Upper lobe of right lung (tissue), 1 donor: Measurements from ENCODE around the gene GRWD1. TPM values are rescaled to one million over a fixed set of nuclear protein-coding genes. Genes with fewer than 3 reads are reported as not detected.
A peak's percentile ranks its signal among the peaks of the same experiment; 100 is the strongest.

Source experiments
- ATAC-seq: fragments of 200-7000 bp; cut with Tn5 transposase; one replicate; pipeline ENCODE4 v1.9.1; 2020; ENCODE audit warnings: mild to moderate bottlenecking, moderate library complexity
- DNase-seq: peaks from one replicate; pipeline ENCODE4 v3.0.0-alpha.2; 2020
- H3K27ac ChIP-seq: fragments of 200-600 bp; one replicate; pipeline ENCODE4 v1.8.0; 2022
- H3K27me3 ChIP-seq: fragments of 200-600 bp; one replicate; pipeline ENCODE4 v1.8.0; 2022; ENCODE audit warnings: mild to moderate bottlenecking
- H3K36me3 ChIP-seq: fragments of 200-600 bp; one replicate; pipeline ENCODE4 v1.8.0; 2022
- H3K4me1 ChIP-seq: fragments of 200-600 bp; one replicate; pipeline ENCODE4 v1.8.0; 2022
- H3K4me3 ChIP-seq: fragments of 200-600 bp; one replicate; pipeline ENCODE4 v1.8.0; 2022; ENCODE audit warnings: mild to moderate bottlenecking
- H3K9me3 ChIP-seq: fragments of 200-600 bp; one replicate; pipeline ENCODE4 v1.8.0; 2022
- CTCF ChIP-seq: fragments of 200-600 bp; IDR thresholded peaks from one replicate; pipeline ENCODE4 v1.8.0; 2022; ENCODE audit warnings: antibody characterized with exemption
- intact Hi-C: fragments of 100-400 bp; cut with DNase I; formaldehyde crosslinking; loops from one replicate; pipeline ENCODE4 v1.11.0; 2022
- total RNA-seq: library from RNA; stranded (reverse); fragmentation: NEBNext Ultra II Directional; extraction: Animal tissue kit (Norgen Biotek cat#: 25700); gene quantifications from one replicate; pipeline ENCODE4 v1.2.1, GENCODE V29; 2021
- donor health status: DM: no; HTN: yes; CAD: no; lungs with severe emphysema.

Gene GRWD1
- total RNA-seq, 1 donor from 2014 or later, result 27.1 TPM

- no peak overlapping the region for H3K4me3 ChIP-seq
- ATAC-seq (peak; percentile 21), DNase-seq (no peak)
- H3K36me3 ChIP-seq, result peaks cover 11% of the 10 kb centered on the region
- no peak overlapping the region for H3K27ac ChIP-seq
- no peaks in the 10 kb centered on the region for H3K9me3 ChIP-seq
- intact Hi-C loops, result no loop called here
- TF ChIP-seq CTCF, result no peak
- H3K27me3 ChIP-seq, result no peaks in the 10 kb centered on the region
- no peaks in the 10 kb centered on the region for H3K4me1 ChIP-seq
These were observed 15.8 kb downstream of the GRWD1 start for GRCh38 chr19:48461651-48461981.

GRCh38 chr19:48461982-48462655, 16.3 kb downstream of the GRWD1 start:
- Histone ChIP-seq H3K4me3 (no peak overlapping the region), H3K9me3 (no peaks in the 10 kb centered on the region), H3K27ac (no peak overlapping the region), H3K36me3 (peaks cover 6% of the 10 kb centered on the region), H3K4me1 (no peaks in the 10 kb centered on the region), H3K27me3 (no peaks in the 10 kb centered on the region)
- no peak for TF ChIP-seq CTCF
- intact Hi-C loops, result no loop called here
- DNase-seq (peak; percentile 58), ATAC-seq (no peak)

GRCh38 chr19:48465215-48465614, 19.4 kb downstream of the GRWD1 start:
- ATAC-seq, result no peak
- no peak overlapping the region for H3K4me3 ChIP-seq
- no peaks in the 10 kb centered on the region for H3K27me3 ChIP-seq

GRCh38 chr19:48466561-48467325, 21.0 kb downstream of the GRWD1 start:
- no peak for TF ChIP-seq CTCF
- intact Hi-C loops, result no loop called here
- peaks cover 13% of the 10 kb centered on the region for H3K4me1 ChIP-seq
- peaks cover 14% of the 10 kb centered on the region for H3K36me3 ChIP-seq
- no peak overlapping the region for H3K27ac ChIP-seq
- no peaks in the 10 kb centered on the region for H3K27me3 ChIP-seq
- ATAC-seq (no peak), DNase-seq (no peak)
- no peak overlapping the region for H3K4me3 ChIP-seq
- no peaks in the 10 kb centered on the region for H3K9me3 ChIP-seq

More at GRCh38 chr19:48465215-48465614, 19.4 kb downstream of the GRWD1 start:
- no peak for DNase-seq
- Histone ChIP-seq H3K9me3 (no peaks in the 10 kb centered on the region), H3K27ac (no peak overlapping the region), H3K4me1 (peaks cover 8% of the 10 kb centered on the region), H3K36me3 (no peaks in the 10 kb centered on the region)
- intact Hi-C loops, result no loop called here
- no peak for TF ChIP-seq CTCF

GRCh38 chr19:48468772-48469288, 23.0 kb downstream of the GRWD1 start:
- intact Hi-C loops, result no loop called here
- Histone ChIP-seq H3K27ac (peak overlapping the region; percentile 99), H3K4me3 (peak overlapping the region; percentile 95), H3K36me3 (peaks cover 35% of the 10 kb centered on the region), H3K4me1 (peaks cover 13% of the 10 kb centered on the region), H3K27me3 (no peaks in the 10 kb centered on the region), H3K9me3 (no peaks in the 10 kb centered on the region)
- TF ChIP-seq CTCF, result no peak
- DNase-seq, result peak; percentile 100
- ATAC-seq, result peak; percentile 95
